HL-60 (cell line): Measurements from ENCODE around the gene CHKB.

Experiments
- DNase-seq, 2 experiments: peaks; one replicate each; pipeline ENCODE4 v3.0.0-alpha.2; 2010 to 2020; ENCODE audit warnings: low read depth in 1 of 2, low spot score in 1 of 2
- H3K27ac ChIP-seq: fragments of 250-450 bp; sonication (Bioruptor Pico); replicated peaks from 2 replicates; pipeline ENCODE4 v1.5.1; 2020; ENCODE audit warnings: mild to moderate bottlenecking, moderate library complexity
- H3K27me3 ChIP-seq: fragments of 250-450 bp; sonication (Bioruptor Pico); 2 replicates; pipeline ENCODE4 v1.5.1; 2021; ENCODE audit warnings: mild to moderate bottlenecking, moderate library complexity; ENCODE audit not compliant: insufficient read depth, poor library complexity, severe bottlenecking
- H3K4me3 ChIP-seq: replicated peaks from 2 replicates; pipeline ENCODE4 v1.5.1; 2011; ENCODE audit warnings: mild to moderate bottlenecking, control low read depth, low read length; ENCODE audit not compliant: insufficient read depth
- GABPA ChIP-seq: IDR thresholded peaks from 2 replicates; pipeline ENCODE4 v1.6.1; 2012; ENCODE audit warnings: low read depth
- POLR2AphosphoS5 ChIP-seq: IDR thresholded peaks from 2 replicates; pipeline ENCODE4 v1.6.1; 2012; ENCODE audit warnings: low read depth
- SPI1 ChIP-seq: IDR thresholded peaks from 2 replicates; pipeline ENCODE4 v1.6.1; 2012; ENCODE audit warnings: low read depth, mild to moderate bottlenecking, borderline replicate concordance
- TF ChIP-seq, protein P1 (sequence below): IDR thresholded peaks from one replicate; pipeline ENCODE4 v1.5.1; 2011; ENCODE audit warnings: low read length, control low read depth, inconsistent platforms; ENCODE audit not compliant: insufficient read depth
- TF ChIP-seq, protein P2 (sequence below): IDR thresholded peaks from 2 replicates; pipeline ENCODE4 v1.6.1; 2012; ENCODE audit warnings: low read depth; ENCODE audit not compliant: insufficient replicate concordance

Gene CHKB

DNA sequence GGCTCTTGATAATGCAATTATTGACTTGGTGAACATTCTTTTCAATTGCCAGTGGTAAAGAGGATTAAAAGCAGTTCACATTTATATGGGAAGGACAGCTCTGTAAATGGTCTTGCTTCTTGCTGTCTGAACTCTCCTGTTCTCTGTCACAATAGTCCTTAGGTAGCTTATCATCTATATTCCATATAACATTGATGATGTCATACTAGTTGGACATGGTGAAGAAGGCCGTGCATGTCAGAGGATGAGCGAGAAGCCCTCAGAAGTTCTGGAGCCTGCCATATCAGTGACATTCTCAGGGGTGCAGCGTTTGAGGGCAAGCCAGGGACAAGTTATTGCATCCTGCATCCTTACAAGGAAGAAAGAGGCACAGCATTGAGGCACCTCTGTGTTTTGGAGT is 2.6 kb upstream of the CHKB start:
- no peak for TF ChIP-seq GABPA
- TF ChIP-seq, protein P1, sequence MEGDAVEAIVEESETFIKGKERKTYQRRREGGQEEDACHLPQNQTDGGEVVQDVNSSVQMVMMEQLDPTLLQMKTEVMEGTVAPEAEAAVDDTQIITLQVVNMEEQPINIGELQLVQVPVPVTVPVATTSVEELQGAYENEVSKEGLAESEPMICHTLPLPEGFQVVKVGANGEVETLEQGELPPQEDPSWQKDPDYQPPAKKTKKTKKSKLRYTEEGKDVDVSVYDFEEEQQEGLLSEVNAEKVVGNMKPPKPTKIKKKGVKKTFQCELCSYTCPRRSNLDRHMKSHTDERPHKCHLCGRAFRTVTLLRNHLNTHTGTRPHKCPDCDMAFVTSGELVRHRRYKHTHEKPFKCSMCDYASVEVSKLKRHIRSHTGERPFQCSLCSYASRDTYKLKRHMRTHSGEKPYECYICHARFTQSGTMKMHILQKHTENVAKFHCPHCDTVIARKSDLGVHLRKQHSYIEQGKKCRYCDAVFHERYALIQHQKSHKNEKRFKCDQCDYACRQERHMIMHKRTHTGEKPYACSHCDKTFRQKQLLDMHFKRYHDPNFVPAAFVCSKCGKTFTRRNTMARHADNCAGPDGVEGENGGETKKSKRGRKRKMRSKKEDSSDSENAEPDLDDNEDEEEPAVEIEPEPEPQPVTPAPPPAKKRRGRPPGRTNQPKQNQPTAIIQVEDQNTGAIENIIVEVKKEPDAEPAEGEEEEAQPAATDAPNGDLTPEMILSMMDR = no peak
- Histone ChIP-seq H3K27me3 (no peaks in the 10 kb centered on the region), H3K27ac (no peak overlapping the region), H3K4me3 (no peak overlapping the region)
- DNase-seq = no peak

DNA sequence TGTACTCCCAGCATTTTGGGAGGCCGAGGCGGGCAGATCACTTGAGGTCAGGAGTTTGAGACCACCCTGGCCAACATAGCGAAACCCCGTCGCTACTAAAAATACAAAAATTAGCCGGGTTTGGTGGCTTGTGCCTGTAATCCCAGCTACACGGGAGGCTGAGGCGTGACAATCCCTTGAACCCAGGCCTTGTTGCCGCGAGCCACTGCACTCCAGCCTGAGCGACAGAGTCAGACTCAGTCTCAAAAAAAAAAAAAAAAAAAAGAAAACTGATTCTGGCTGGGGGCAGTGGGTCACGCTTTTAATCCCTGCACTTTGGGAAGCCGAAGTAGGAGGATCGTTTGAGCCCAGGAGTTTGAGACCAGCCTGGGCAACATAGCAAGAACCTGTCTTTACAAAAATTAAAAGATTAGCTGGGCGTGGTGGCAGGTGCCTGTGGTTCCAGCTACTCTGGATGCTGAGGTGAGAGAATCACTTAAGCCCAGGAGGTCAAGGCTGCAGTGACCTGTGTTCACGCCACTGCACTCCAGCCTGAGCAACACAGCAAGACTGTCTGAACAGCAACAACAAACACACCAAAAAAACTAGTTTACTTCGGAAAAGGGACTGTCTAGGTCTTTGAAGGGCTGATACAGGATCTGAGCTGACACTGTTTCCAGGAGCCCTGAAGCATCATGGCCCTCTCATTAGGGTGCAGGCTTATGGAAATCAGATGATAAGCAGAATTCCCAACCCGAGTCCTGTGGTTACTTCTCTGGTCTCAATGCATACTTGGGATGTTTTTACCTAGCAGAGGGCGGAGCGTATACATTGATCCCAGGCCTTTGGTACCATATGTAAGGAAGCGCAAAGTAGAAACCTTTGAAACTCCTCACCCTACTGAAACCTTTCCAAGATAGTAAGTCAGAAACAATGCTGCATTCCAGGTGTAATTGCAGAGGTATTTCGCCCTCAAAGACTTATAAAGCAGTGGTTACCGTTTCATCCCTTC is 1.8 kb upstream of the CHKB start:
- H3K27me3 ChIP-seq = no peaks in the 10 kb centered on the region
- no peak for TF ChIP-seq POLR2AphosphoS5
- TF ChIP-seq GABPA = no peak
- TF ChIP-seq, protein P2, sequence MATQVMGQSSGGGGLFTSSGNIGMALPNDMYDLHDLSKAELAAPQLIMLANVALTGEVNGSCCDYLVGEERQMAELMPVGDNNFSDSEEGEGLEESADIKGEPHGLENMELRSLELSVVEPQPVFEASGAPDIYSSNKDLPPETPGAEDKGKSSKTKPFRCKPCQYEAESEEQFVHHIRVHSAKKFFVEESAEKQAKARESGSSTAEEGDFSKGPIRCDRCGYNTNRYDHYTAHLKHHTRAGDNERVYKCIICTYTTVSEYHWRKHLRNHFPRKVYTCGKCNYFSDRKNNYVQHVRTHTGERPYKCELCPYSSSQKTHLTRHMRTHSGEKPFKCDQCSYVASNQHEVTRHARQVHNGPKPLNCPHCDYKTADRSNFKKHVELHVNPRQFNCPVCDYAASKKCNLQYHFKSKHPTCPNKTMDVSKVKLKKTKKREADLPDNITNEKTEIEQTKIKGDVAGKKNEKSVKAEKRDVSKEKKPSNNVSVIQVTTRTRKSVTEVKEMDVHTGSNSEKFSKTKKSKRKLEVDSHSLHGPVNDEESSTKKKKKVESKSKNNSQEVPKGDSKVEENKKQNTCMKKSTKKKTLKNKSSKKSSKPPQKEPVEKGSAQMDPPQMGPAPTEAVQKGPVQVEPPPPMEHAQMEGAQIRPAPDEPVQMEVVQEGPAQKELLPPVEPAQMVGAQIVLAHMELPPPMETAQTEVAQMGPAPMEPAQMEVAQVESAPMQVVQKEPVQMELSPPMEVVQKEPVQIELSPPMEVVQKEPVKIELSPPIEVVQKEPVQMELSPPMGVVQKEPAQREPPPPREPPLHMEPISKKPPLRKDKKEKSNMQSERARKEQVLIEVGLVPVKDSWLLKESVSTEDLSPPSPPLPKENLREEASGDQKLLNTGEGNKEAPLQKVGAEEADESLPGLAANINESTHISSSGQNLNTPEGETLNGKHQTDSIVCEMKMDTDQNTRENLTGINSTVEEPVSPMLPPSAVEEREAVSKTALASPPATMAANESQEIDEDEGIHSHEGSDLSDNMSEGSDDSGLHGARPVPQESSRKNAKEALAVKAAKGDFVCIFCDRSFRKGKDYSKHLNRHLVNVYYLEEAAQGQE = no peak
- no peak for TF ChIP-seq SPI1
- TF ChIP-seq, protein P1 = no peak
- no peak overlapping the region for H3K27ac ChIP-seq
- no peak overlapping the region for H3K4me3 ChIP-seq
- DNase-seq = no peak

DNA sequence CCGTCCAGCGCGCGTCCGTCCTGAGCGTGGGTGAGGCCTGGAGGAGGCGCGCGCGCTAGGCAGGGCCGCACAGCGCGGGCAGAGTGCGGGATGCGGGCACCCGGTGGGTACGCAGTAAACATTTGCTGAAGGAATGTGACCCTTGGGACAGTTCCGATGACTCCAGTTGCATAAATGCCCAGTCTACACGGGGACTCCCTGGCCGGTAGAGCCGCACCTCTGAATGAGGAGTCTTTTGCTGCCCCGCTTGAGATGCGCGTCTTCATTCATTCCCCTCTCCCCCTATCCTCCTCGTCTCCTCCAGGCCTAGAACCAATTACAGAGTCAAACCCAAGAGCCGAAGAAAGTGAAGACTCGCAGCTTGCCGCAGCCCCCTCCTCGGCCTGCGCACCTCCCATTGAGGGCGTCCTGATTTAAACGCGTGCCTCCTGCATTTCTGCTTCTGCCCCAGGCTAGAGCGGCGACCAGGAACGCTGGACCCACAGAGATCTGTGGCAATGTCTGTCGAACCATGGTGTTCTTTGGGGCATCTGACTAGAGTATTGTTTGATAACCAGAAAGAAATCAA is 729 bp upstream of the CHKB start:
- TF ChIP-seq, protein P1 = no peak
- TF ChIP-seq, protein P2 = no peak
- TF ChIP-seq GABPA (no peak), POLR2AphosphoS5 (peak; percentile 31; the same call in 1 of the 2 replicates), SPI1 (no peak)
- no peak for DNase-seq
- H3K27me3 ChIP-seq = no peaks in the 10 kb centered on the region
- peak overlapping the region; percentile 69 for H3K4me3 ChIP-seq
- H3K27ac ChIP-seq = peak overlapping the region; percentile 54
